ENCODE measurements around the gene LGSN.
"Not testable (repeated sequence)": the region's sequence is repeated elsewhere in the genome, so short reads cannot be mapped to it uniquely, and the experiment has no call there.

Gene LGSN

GRCh38 chr6:63245909-63246308 is 73.9 kb downstream of the LGSN start:
- DNase-seq (ENCODE audit: low read depth in 2 of 2), result no peak

- no peak for DNase-seq (ENCODE audit: low read depth in 2 of 2)
Measured at GRCh38 chr6:63245420-63245819, 74.4 kb downstream of the LGSN start.

- DNase-seq (ENCODE audit: low read depth in 2 of 2), result no peak
Measured at GRCh38 chr6:63236398-63236817, 83.4 kb downstream of the LGSN start.

GRCh38 chr6:63230511-63230910 is 89.3 kb downstream of the LGSN start:
- not testable (repeated sequence) for DNase-seq (ENCODE audit: low read depth in 2 of 2)

- DNase-seq (ENCODE audit: low read depth in 2 of 2), result not testable (repeated sequence)
Measured at GRCh38 chr6:63230027-63230426, 89.8 kb downstream of the LGSN start.

- DNase-seq (ENCODE audit: low read depth in 2 of 2), result not testable (repeated sequence)
Measured at GRCh38 chr6:63227928-63228894, 91.6 kb downstream of the LGSN start.

- not testable (repeated sequence) for DNase-seq (ENCODE audit: low read depth in 2 of 2)
Measured at GRCh38 chr6:63225987-63226386, 93.8 kb downstream of the LGSN start.

Data from activated CD4-positive, alpha-beta T cell treated with anti-CD3 and anti-CD28 coated beads for 24 hours (primary cell).